PC-9 (cell line): ENCODE data around the gene GALK1. TPM values are rescaled to one million over a fixed set of nuclear protein-coding genes. Genes with fewer than 3 reads are reported as not detected.

ENCODE experiments used
- BruUV-seq: library from RNA; stranded (reverse); fragments of 400-500 nt; replicated peaks from 2 replicates; lab custom pipeline; 2021; lab: Mats Ljungman, UMichigan
- CTCF ChIA-PET: fragments of 300-600 bp; sonication (Branson Sonifier 250); formaldehyde crosslinking; loops from one replicate; lab custom pipeline; 2022; ENCODE audit warnings: antibody characterized with exemption; lab: Charles Lee
- POLR2A ChIA-PET: fragments of 300-600 bp; sonication (Branson Sonifier 250); formaldehyde crosslinking; loops from one replicate; lab custom pipeline; 2022; ENCODE audit warnings: antibody characterized with exemption; ENCODE audit not compliant: unreplicated experiment; lab: Charles Lee
- DNase-seq, 2 experiments: peaks; one replicate each; pipeline versions ENCODE4 v3.0.0 to v3.0.0-alpha.2; 2015 to 2022; ENCODE audit warnings: mixed read lengths in 1 of 2
- H2AFZ ChIP-seq: fragments of 200-600 bp; sonication (generic); 2 replicates; pipeline ENCODE4 v1.8.1; 2017; ENCODE audit warnings: antibody characterized with exemption
- H3F3A ChIP-seq: fragments of 200-600 bp; sonication (generic); 2 replicates; pipeline ENCODE4 v1.8.1; 2017; ENCODE audit warnings: antibody characterized with exemption, mild to moderate bottlenecking, low read depth; ENCODE audit not compliant: insufficient read depth
- H3K27ac ChIP-seq: fragments of 200-600 bp; sonication (generic); 2 replicates; pipeline ENCODE4 v1.6.1; 2016; ENCODE audit warnings: mixed run types
- H3K27me3 ChIP-seq: fragments of 200-600 bp; sonication (generic); 2 replicates; pipeline ENCODE4 v1.6.1; 2016; ENCODE audit warnings: low read depth, mixed run types; ENCODE audit not compliant: insufficient read depth
- H3K36me3 ChIP-seq: fragments of 200-600 bp; sonication (generic); 2 replicates; pipeline ENCODE4 v1.6.1; 2016; ENCODE audit warnings: low read depth, mixed run types
- H3K4me1 ChIP-seq: fragments of 200-600 bp; sonication (generic); replicated peaks from 2 replicates; pipeline ENCODE4 v1.6.1; 2016; ENCODE audit warnings: mixed run types; ENCODE audit not compliant: insufficient read depth
- H3K4me2 ChIP-seq: fragments of 200-600 bp; sonication (generic); 2 replicates; pipeline ENCODE4 v1.6.1; 2017; ENCODE audit warnings: mixed run types
- H3K4me3 ChIP-seq: fragments of 200-600 bp; sonication (generic); 2 replicates; pipeline ENCODE4 v1.6.1; 2016; ENCODE audit warnings: mixed run types
- H3K79me2 ChIP-seq: fragments of 200-600 bp; sonication (generic); 2 replicates; pipeline ENCODE4 v1.6.1; 2017; ENCODE audit warnings: low read depth, mixed run types
- H3K9me2 ChIP-seq: fragments of 200-600 bp; sonication (generic); 2 replicates; pipeline ENCODE4 v1.8.1; 2017; ENCODE audit warnings: mild to moderate bottlenecking; ENCODE audit not compliant: insufficient read depth
- H3K9me3 ChIP-seq: fragments of 200-600 bp; sonication (generic); 2 replicates; pipeline ENCODE4 v1.8.1; 2016; ENCODE audit warnings: low read depth; ENCODE audit not compliant: insufficient read depth
- H4K20me1 ChIP-seq: fragments of 200-600 bp; sonication (generic); 2 replicates; pipeline ENCODE4 v1.8.1; 2017; ENCODE audit not compliant: insufficient read depth
- CTCF ChIP-seq: fragments of 200-600 bp; sonication (generic); conservative IDR thresholded peaks from 2 replicates; pipeline ENCODE4 v1.6.1; 2017; ENCODE audit warnings: mixed run types, antibody characterized with exemption, mild to moderate bottlenecking, moderate library complexity
- EZH2 ChIP-seq: fragments of 200-600 bp; sonication (generic); IDR thresholded peaks from 2 replicates; pipeline ENCODE4 v1.8.0; 2017; ENCODE audit warnings: antibody characterized with exemption, low read depth
- intact Hi-C: fragments of 100-400 bp; cut with micrococcal nuclease; formaldehyde crosslinking; loops from one replicate; pipeline ENCODE4 v1.10.0; 2022; ENCODE audit not compliant: unreplicated experiment
- total RNA-seq: library from RNA; stranded (reverse); gene quantifications from 2 replicates; pipeline ENCODE4 v1.2.3, GENCODE V29; 2021

GALK1 gene
- total RNA-seq, 1 experiment from 2014 or later, result 12.8 TPM

- Histone ChIP-seq H3K79me2 (no peaks in the 10 kb centered on the region), H3K36me3 (no peaks in the 10 kb centered on the region), H3K4me3 (no peak overlapping the region), H3K4me2 (no peak overlapping the region), H3K9me2 (no peaks in the 10 kb centered on the region), H3K27ac (no peak overlapping the region), H3K9me3 (no peaks in the 10 kb centered on the region), H4K20me1 (no peaks in the 10 kb centered on the region), H3K27me3 (no peaks in the 10 kb centered on the region), H2AFZ (no peak overlapping the region), H3K4me1 (peaks cover 9% of the 10 kb centered on the region; the same call in 1 of the 2 replicates), H3F3A (peaks cover 49% of the 10 kb centered on the region; the same call in 1 of the 2 replicates)
- no peak for DNase-seq
- ChIA-PET CTCF (no interaction called here), POLR2A (interaction anchor here (0.5 kb wide), 1 partner anchor 161 kb away, joined by 4 read pairs; no protein-coding TSS in a partner anchor)
- BruUV-seq, result no TSS peak
- no peak for TF ChIP-seq CTCF
- no peak for TF ChIP-seq EZH2
- intact Hi-C loops, result no loop called here
Observed at GRCh38 chr17:75759457-75759856, 5.5 kb downstream of the GALK1 start.

GRCh38 chr17:75758131-75758905, 6.7 kb downstream of the GALK1 start:
- Histone ChIP-seq H3K9me3 (no peaks in the 10 kb centered on the region), H4K20me1 (no peaks in the 10 kb centered on the region), H3K27ac (no peak overlapping the region), H3K36me3 (no peaks in the 10 kb centered on the region), H2AFZ (no peak overlapping the region), H3F3A (peaks cover 50% of the 10 kb centered on the region; the same call in 1 of the 2 replicates), H3K4me1 (no peaks in the 10 kb centered on the region), H3K9me2 (no peaks in the 10 kb centered on the region), H3K4me2 (no peak overlapping the region), H3K79me2 (no peaks in the 10 kb centered on the region), H3K27me3 (no peaks in the 10 kb centered on the region), H3K4me3 (no peak overlapping the region)
- TF ChIP-seq EZH2 (no peak), CTCF (peak; percentile 49; the same call in 1 of the 2 replicates)
- intact Hi-C loops, result no loop called here
- no TSS peak for BruUV-seq
- ChIA-PET POLR2A (no interaction called here), CTCF (no interaction called here)
- DNase-seq, result no peak

GRCh38 chr17:75757086-75757681, 7.8 kb downstream of the GALK1 start:
- H4K20me1 ChIP-seq, result no peaks in the 10 kb centered on the region
- ChIA-PET POLR2A (no interaction called here), CTCF (no interaction called here)
- H3K4me1 ChIP-seq, result no peaks in the 10 kb centered on the region
- H3F3A ChIP-seq, result peaks cover 49% of the 10 kb centered on the region; the same call in 1 of the 2 replicates
- no peaks in the 10 kb centered on the region for H3K36me3 ChIP-seq
- H3K9me2 ChIP-seq, result no peaks in the 10 kb centered on the region
- H3K4me2 ChIP-seq, result no peak overlapping the region
- no peaks in the 10 kb centered on the region for H3K9me3 ChIP-seq
- no peak for DNase-seq
- TF ChIP-seq CTCF (no peak), EZH2 (no peak)
- TSS peak; percentile 67 for BruUV-seq
- H3K27ac ChIP-seq, result no peak overlapping the region
- no peak overlapping the region for H2AFZ ChIP-seq
- H3K79me2 ChIP-seq, result no peaks in the 10 kb centered on the region
- H3K27me3 ChIP-seq, result no peaks in the 10 kb centered on the region
- no peak overlapping the region for H3K4me3 ChIP-seq
- intact Hi-C loops, result no loop called here
